ENCODE measurements around the gene ZNF280D. TPM values are rescaled to one million over a fixed set of nuclear protein-coding genes. Genes with fewer than 3 reads are reported as not detected.

The ZNF280D gene
- polyA plus RNA-seq, 1 donor from 2014 or later = 35.4 TPM

- Histone ChIP-seq H3K36me3 (ENCODE audit: insufficient read depth, low read length) (peaks cover 4% of the 10 kb centered on the region), H2AFZ (ENCODE audit: low read depth, low read length) (no peak overlapping the region), H3K27ac (ENCODE audit: low read length) (no peak overlapping the region), H3K79me2 (replicated peaks; ENCODE audit: insufficient read depth, low read length) (no peaks in the 10 kb centered on the region), H3K9me3 (ENCODE audit: low read length) (no peaks in the 10 kb centered on the region), H3K4me2 (ENCODE audit: low read length) (no peak overlapping the region), H3K9me2 (ENCODE audit: insufficient read depth, low read length) (no peaks in the 10 kb centered on the region), H3K4me3 (ENCODE audit: low read length) (no peak overlapping the region), H3F3A (ENCODE audit: insufficient read depth, low read length, poor library complexity, severe bottlenecking) (no peaks in the 10 kb centered on the region), H4K20me1 (ENCODE audit: insufficient read depth) (no peaks in the 10 kb centered on the region), H3K27me3 (ENCODE audit: insufficient read depth, low read depth, low read length) (no peaks in the 10 kb centered on the region), H3K9ac (ENCODE audit: low read length) (no peak overlapping the region)
- no peak for TF ChIP-seq MXI1 (conservative IDR thresholded peaks at IDR 0.05; ENCODE audit: poor library complexity, severe bottlenecking)
- TF ChIP-seq, protein P1, sequence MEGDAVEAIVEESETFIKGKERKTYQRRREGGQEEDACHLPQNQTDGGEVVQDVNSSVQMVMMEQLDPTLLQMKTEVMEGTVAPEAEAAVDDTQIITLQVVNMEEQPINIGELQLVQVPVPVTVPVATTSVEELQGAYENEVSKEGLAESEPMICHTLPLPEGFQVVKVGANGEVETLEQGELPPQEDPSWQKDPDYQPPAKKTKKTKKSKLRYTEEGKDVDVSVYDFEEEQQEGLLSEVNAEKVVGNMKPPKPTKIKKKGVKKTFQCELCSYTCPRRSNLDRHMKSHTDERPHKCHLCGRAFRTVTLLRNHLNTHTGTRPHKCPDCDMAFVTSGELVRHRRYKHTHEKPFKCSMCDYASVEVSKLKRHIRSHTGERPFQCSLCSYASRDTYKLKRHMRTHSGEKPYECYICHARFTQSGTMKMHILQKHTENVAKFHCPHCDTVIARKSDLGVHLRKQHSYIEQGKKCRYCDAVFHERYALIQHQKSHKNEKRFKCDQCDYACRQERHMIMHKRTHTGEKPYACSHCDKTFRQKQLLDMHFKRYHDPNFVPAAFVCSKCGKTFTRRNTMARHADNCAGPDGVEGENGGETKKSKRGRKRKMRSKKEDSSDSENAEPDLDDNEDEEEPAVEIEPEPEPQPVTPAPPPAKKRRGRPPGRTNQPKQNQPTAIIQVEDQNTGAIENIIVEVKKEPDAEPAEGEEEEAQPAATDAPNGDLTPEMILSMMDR (IDR thresholded peaks at IDR 0.05; ENCODE audit: poor library complexity, severe bottlenecking) = no peak
- no peak for TF ChIP-seq POLR2AphosphoS5 (IDR thresholded peaks at IDR 0.05)
- TF ChIP-seq RAD21 (conservative IDR thresholded peaks at IDR 0.05) = no peak
- TF ChIP-seq EZH2 (IDR thresholded peaks at IDR 0.05; ENCODE audit: borderline replicate concordance, insufficient read depth, low read length, poor library complexity, severe bottlenecking) = no peak
- no peak for TF ChIP-seq EP300 (conservative IDR thresholded peaks at IDR 0.05; ENCODE audit: poor library complexity, severe bottlenecking)
- TF ChIP-seq SMC3 (conservative IDR thresholded peaks at IDR 0.05; ENCODE audit: poor library complexity) = no peak
- TF ChIP-seq, protein P2, sequence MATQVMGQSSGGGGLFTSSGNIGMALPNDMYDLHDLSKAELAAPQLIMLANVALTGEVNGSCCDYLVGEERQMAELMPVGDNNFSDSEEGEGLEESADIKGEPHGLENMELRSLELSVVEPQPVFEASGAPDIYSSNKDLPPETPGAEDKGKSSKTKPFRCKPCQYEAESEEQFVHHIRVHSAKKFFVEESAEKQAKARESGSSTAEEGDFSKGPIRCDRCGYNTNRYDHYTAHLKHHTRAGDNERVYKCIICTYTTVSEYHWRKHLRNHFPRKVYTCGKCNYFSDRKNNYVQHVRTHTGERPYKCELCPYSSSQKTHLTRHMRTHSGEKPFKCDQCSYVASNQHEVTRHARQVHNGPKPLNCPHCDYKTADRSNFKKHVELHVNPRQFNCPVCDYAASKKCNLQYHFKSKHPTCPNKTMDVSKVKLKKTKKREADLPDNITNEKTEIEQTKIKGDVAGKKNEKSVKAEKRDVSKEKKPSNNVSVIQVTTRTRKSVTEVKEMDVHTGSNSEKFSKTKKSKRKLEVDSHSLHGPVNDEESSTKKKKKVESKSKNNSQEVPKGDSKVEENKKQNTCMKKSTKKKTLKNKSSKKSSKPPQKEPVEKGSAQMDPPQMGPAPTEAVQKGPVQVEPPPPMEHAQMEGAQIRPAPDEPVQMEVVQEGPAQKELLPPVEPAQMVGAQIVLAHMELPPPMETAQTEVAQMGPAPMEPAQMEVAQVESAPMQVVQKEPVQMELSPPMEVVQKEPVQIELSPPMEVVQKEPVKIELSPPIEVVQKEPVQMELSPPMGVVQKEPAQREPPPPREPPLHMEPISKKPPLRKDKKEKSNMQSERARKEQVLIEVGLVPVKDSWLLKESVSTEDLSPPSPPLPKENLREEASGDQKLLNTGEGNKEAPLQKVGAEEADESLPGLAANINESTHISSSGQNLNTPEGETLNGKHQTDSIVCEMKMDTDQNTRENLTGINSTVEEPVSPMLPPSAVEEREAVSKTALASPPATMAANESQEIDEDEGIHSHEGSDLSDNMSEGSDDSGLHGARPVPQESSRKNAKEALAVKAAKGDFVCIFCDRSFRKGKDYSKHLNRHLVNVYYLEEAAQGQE (IDR thresholded peaks at IDR 0.05; ENCODE audit: borderline replicate concordance) = no peak
- TF ChIP-seq TAF1 (IDR thresholded peaks at IDR 0.05; ENCODE audit: low read depth) = no peak
Measured at GRCh38 chr15:56654624-56655023, 78.7 kb downstream of the ZNF280D start.

DNA sequence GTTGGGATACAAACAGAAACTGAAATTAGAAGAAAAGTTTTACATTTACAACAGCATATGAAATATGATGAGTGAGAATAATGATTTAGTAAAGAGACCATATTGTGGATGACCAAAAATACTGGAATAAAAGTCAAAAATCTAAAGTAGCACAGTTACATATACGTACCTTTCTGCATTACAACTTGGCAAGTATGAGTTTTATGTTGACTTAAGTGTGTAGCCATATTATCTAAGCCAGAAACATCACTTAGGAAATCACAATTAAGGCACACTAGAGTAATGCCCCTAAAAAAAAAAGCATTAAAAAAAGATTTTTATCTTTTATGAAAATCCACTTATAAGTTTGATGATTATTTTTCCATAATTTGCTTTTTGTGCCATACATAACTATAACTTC is 79.1 kb downstream of the ZNF280D start:
- Histone ChIP-seq H3K4me2 (ENCODE audit: low read length) (no peak overlapping the region), H3K4me3 (ENCODE audit: low read length) (no peak overlapping the region), H3K9me2 (ENCODE audit: insufficient read depth, low read length) (no peaks in the 10 kb centered on the region), H3K79me2 (replicated peaks; ENCODE audit: insufficient read depth, low read length) (no peaks in the 10 kb centered on the region), H3K27ac (ENCODE audit: low read length) (no peak overlapping the region), H3K27me3 (ENCODE audit: insufficient read depth, low read depth, low read length) (no peaks in the 10 kb centered on the region), H2AFZ (ENCODE audit: low read depth, low read length) (no peak overlapping the region), H3K9ac (ENCODE audit: low read length) (no peak overlapping the region), H3F3A (ENCODE audit: insufficient read depth, low read length, poor library complexity, severe bottlenecking) (no peaks in the 10 kb centered on the region), H3K9me3 (ENCODE audit: low read length) (no peaks in the 10 kb centered on the region), H3K36me3 (ENCODE audit: insufficient read depth, low read length) (peaks cover 4% of the 10 kb centered on the region), H4K20me1 (ENCODE audit: insufficient read depth) (no peaks in the 10 kb centered on the region)
- TF ChIP-seq MXI1 (conservative IDR thresholded peaks at IDR 0.05; ENCODE audit: poor library complexity, severe bottlenecking) = no peak
- no peak for TF ChIP-seq POLR2AphosphoS5 (IDR thresholded peaks at IDR 0.05)
- TF ChIP-seq, protein P1 (IDR thresholded peaks at IDR 0.05; ENCODE audit: poor library complexity, severe bottlenecking) = no peak
- no peak for TF ChIP-seq EZH2 (IDR thresholded peaks at IDR 0.05; ENCODE audit: borderline replicate concordance, insufficient read depth, low read length, poor library complexity, severe bottlenecking)
- TF ChIP-seq EP300 (conservative IDR thresholded peaks at IDR 0.05; ENCODE audit: poor library complexity, severe bottlenecking) = no peak
- no peak for TF ChIP-seq TAF1 (IDR thresholded peaks at IDR 0.05; ENCODE audit: low read depth)
- TF ChIP-seq, protein P2 (IDR thresholded peaks at IDR 0.05; ENCODE audit: borderline replicate concordance) = no peak
- TF ChIP-seq SMC3 (conservative IDR thresholded peaks at IDR 0.05; ENCODE audit: poor library complexity) = no peak
